ENCODE results near the gene RAPGEF4. TPM values are rescaled to one million over a fixed set of nuclear protein-coding genes. Genes with fewer than 3 reads are reported as not detected.

RAPGEF4 gene
- total and polyA plus RNA-seq, 2 of the 8 experiments (the other 6 are each of a cell fraction or from before 2014, with no cell fraction given), result 1.2 to 2.6 TPM

DNA sequence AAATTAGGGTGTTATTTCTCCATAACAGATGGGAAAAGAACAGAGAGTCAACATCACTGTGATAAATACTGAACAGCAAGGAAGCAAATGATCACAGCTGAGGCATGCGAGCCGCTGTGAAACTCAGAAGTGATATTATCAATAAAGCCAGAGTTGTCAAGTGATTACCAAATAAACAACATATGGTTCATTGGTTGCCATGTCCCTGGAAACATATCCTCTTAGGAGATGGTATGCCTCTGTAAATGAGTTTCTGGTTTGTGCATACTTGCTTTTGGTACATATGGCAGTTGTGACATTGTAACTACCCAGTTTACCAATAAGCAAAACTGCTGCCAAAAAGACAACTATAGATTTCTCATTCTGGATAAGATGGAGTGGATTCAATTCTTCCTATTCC lies 23.8 kb downstream of the RAPGEF4 start:
- H3K56ac ChIP-seq (replicated peaks; ENCODE audit: insufficient read length, low read depth, low read length), result no peak overlapping the region
- H2BK5ac ChIP-seq (ENCODE audit: low read depth, low read length), result no peak overlapping the region
- no peak overlapping the region for H3K14ac ChIP-seq (ENCODE audit: insufficient read length)
- H3K36me3 ChIP-seq (ENCODE audit: control insufficient read depth in 2 of 4, insufficient read depth in 4 of 4, low read length in 3 of 4), result no peaks in the 10 kb centered on the region
- no peak overlapping the region for H3K23ac ChIP-seq (ENCODE audit: insufficient read length)
- H2BK120ac ChIP-seq (replicated peaks; ENCODE audit: low read depth, low read length), result no peak overlapping the region
- no peak overlapping the region for H4K91ac ChIP-seq (replicated peaks; ENCODE audit: insufficient read length, low read length)
- no peak overlapping the region for H2AFZ ChIP-seq (ENCODE audit: low read length)
- H3K9ac ChIP-seq (replicated peaks in 1 of 4; ENCODE audit: extremely low read depth in 1 of 4, low read depth in 3 of 4, low read length in 3 of 4), result no peak overlapping the region
- H3K23me2 ChIP-seq (ENCODE audit: low read depth, low read length), result no peaks in the 10 kb centered on the region
- no peak overlapping the region for H3K4me2 ChIP-seq (ENCODE audit: insufficient read depth in 1 of 2, low read depth in 2 of 2, low read length in 2 of 2)
- no peak overlapping the region for H3K4me3 ChIP-seq (ENCODE audit: extremely low read depth in 1 of 4, insufficient read depth in 2 of 4, low read depth in 3 of 4, low read length in 4 of 4)
- H2BK20ac ChIP-seq (ENCODE audit: low read length), result no peak overlapping the region
- TF ChIP-seq FOSL1 (IDR thresholded peaks at IDR 0.05; ENCODE audit: insufficient read depth, low read depth, low read length) (no peak), NANOG (IDR thresholded peaks at IDR 0.05; ENCODE audit: insufficient read depth, low read depth, low read length, poor library complexity, severe bottlenecking) (no peak), ASH2L (IDR thresholded peaks at IDR 0.05; ENCODE audit: low read length) (no peak), CHD1 (IDR thresholded peaks at IDR 0.05; ENCODE audit: low read depth, low read length) (no peak), RFX5 (IDR thresholded peaks at IDR 0.05; ENCODE audit: borderline replicate concordance, low read depth, low read length) (no peak), TBP (IDR thresholded peaks at IDR 0.05; ENCODE audit: low read depth, low read length) (no peak), POU5F1 (IDR thresholded peaks at IDR 0.05; ENCODE audit: low read depth, low read length) (no peak), MAFK (IDR thresholded peaks at IDR 0.05; ENCODE audit: low read depth, low read length) (no peak)
- H3K4ac ChIP-seq (replicated peaks; ENCODE audit: insufficient read length, low read depth, low read length), result no peak overlapping the region
- H3K9me3 ChIP-seq (ENCODE audit: insufficient read depth in 2 of 2, low read depth in 1 of 2, low read length in 1 of 2), result peaks cover 0 to 4% of the 10 kb centered on the region in 2 experiments; a peak in 1 of 4 replicates
- H3K27me3 ChIP-seq (replicated peaks in 1 of 4; ENCODE audit: control insufficient read depth in 3 of 4, extremely low read depth in 1 of 4, insufficient read depth in 3 of 4, low read length in 3 of 4), result no peaks in the 10 kb centered on the region
- no peak overlapping the region for H2BK12ac ChIP-seq (ENCODE audit: low read depth, low read length)
- no peak overlapping the region for H4K5ac ChIP-seq (ENCODE audit: insufficient read length, low read depth, low read length)
- H2AK5ac ChIP-seq (ENCODE audit: low read depth, low read length), result no peak overlapping the region
- no peaks in the 10 kb centered on the region for H3K4me1 ChIP-seq (replicated peaks in 1 of 4; ENCODE audit: control insufficient read depth in 3 of 4, insufficient read depth in 4 of 4, low read length in 3 of 4)
- 97% methylated on average over 2 of the region's 2 CpGs; no CpG with 5 or more reads in 1 of the 2 experiments for WGBS, 2 experiments (ENCODE audit: extremely low coverage in 1 of 2, insufficient coverage in 1 of 2, insufficient read length in 1 of 2, insufficient replicate concordance in 2 of 2, low coverage in 1 of 2, low lambda C conversion rate in 2 of 2, missing lambda C conversion rate in 1 of 2)
- DNase-seq (ENCODE audit: low read depth in 1 of 2, low spot score in 2 of 2) (no peak), FAIRE-seq (no peak)
- H4K20me1 ChIP-seq (replicated peaks in 1 of 2; ENCODE audit: control insufficient read depth in 1 of 2, insufficient read depth in 2 of 2, low read length in 2 of 2), result no peaks in the 10 kb centered on the region
- no peaks in the 10 kb centered on the region for H3K79me2 ChIP-seq (ENCODE audit: control insufficient read depth in 1 of 2, insufficient read depth in 2 of 2, low read length in 2 of 2)
- ChIA-PET CTCF (ENCODE audit: partially characterized antibody) (no interaction called here), POLR2A (ENCODE audit: partially characterized antibody) (no interaction called here)
- no peaks in the 10 kb centered on the region for H3K79me1 ChIP-seq (ENCODE audit: low read depth, low read length)
- no peak overlapping the region for H4K8ac ChIP-seq (ENCODE audit: extremely low read depth, insufficient read depth, low read length)
- no peak overlapping the region for H3K27ac ChIP-seq (ENCODE audit: low read depth, low read length)
- no peak overlapping the region for H3K18ac ChIP-seq (ENCODE audit: extremely low read depth, low read length)
- H2BK15ac ChIP-seq (ENCODE audit: low read length), result no peak overlapping the region

Measured in H1 (cell line).